ENCODE results near the gene NKAIN2.

GRCh38 chr6:123896869-123897268 is 93.2 kb downstream of the NKAIN2 start:
- TF ChIP-seq FOXM1 (IDR thresholded peaks at IDR 0.05; ENCODE audit: low read depth) (no peak), NRF1 (IDR thresholded peaks at IDR 0.05; ENCODE audit: low read depth, low read length) (no peak), CTCF (IDR thresholded peaks at IDR 0.05) (no peak), POLR2AphosphoS5 (IDR thresholded peaks at IDR 0.05; ENCODE audit: low read depth, low read length) (no peak), RFX5 (IDR thresholded peaks at IDR 0.05; ENCODE audit: low read length) (no peak), EP300 (IDR thresholded peaks at IDR 0.05; ENCODE audit: borderline replicate concordance in 1 of 2, low read depth in 1 of 2, low read length in 1 of 2) (no peak), JUND (IDR thresholded peaks at IDR 0.05) (no peak), NFIC (IDR thresholded peaks at IDR 0.05; ENCODE audit: borderline replicate concordance) (no peak), TCF12 (IDR thresholded peaks at IDR 0.05) (no peak)
- TF ChIP-seq, protein P1, sequence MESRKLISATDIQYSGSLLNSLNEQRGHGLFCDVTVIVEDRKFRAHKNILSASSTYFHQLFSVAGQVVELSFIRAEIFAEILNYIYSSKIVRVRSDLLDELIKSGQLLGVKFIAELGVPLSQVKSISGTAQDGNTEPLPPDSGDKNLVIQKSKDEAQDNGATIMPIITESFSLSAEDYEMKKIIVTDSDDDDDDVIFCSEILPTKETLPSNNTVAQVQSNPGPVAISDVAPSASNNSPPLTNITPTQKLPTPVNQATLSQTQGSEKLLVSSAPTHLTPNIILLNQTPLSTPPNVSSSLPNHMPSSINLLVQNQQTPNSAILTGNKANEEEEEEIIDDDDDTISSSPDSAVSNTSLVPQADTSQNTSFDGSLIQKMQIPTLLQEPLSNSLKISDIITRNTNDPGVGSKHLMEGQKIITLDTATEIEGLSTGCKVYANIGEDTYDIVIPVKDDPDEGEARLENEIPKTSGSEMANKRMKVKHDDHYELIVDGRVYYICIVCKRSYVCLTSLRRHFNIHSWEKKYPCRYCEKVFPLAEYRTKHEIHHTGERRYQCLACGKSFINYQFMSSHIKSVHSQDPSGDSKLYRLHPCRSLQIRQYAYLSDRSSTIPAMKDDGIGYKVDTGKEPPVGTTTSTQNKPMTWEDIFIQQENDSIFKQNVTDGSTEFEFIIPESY (IDR thresholded peaks at IDR 0.05; ENCODE audit: borderline replicate concordance, low read depth), result no peak
- TF ChIP-seq, protein P2, sequence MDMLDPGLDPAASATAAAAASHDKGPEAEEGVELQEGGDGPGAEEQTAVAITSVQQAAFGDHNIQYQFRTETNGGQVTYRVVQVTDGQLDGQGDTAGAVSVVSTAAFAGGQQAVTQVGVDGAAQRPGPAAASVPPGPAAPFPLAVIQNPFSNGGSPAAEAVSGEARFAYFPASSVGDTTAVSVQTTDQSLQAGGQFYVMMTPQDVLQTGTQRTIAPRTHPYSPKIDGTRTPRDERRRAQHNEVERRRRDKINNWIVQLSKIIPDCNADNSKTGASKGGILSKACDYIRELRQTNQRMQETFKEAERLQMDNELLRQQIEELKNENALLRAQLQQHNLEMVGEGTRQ (IDR thresholded peaks at IDR 0.05; ENCODE audit: borderline replicate concordance, low read depth, low read length), result no peak

All from SK-N-SH (cell line).